ENCODE data around the gene SNX6.

Gene SNX6

GRCh38 chr14:34668111-34668510 is 38.2 kb upstream of the SNX6 start:
- Histone ChIP-seq H3F3A (ENCODE audit: low read depth) (no peaks in the 10 kb centered on the region), H4K20me1 (ENCODE audit: insufficient read depth, low read length, poor library complexity, severe bottlenecking) (no peaks in the 10 kb centered on the region), H3K9me3 (ENCODE audit: insufficient read depth, low read depth, low read length) (no peaks in the 10 kb centered on the region), H3K4me3 (ENCODE audit: low read length, poor library complexity, severe bottlenecking) (no peak overlapping the region), H3K36me3 (ENCODE audit: insufficient read depth, low read length) (no peaks in the 10 kb centered on the region), H3K79me2 (ENCODE audit: insufficient read depth, low read length) (no peaks in the 10 kb centered on the region), H3K4me2 (ENCODE audit: low read depth, low read length, poor library complexity, severe bottlenecking) (no peak overlapping the region), H3K9me2 (replicated peaks; ENCODE audit: low read depth, low read length) (no peaks in the 10 kb centered on the region), H3K9ac (ENCODE audit: low read depth, low read length, poor library complexity, severe bottlenecking) (no peak overlapping the region), H3K4me1 (ENCODE audit: insufficient read depth, low read length, poor library complexity, severe bottlenecking) (peaks cover 7% of the 10 kb centered on the region), H3K27me3 (ENCODE audit: insufficient read depth, low read length, poor library complexity, severe bottlenecking) (no peaks in the 10 kb centered on the region), H2AFZ (ENCODE audit: low read length) (no peak overlapping the region)
- TF ChIP-seq EZH2phosphoT487 (IDR thresholded peaks at IDR 0.05; ENCODE audit: borderline replicate concordance), result no peak
- no peak for TF ChIP-seq CTCF (conservative IDR thresholded peaks at IDR 0.05; ENCODE audit: low read length)

- Histone ChIP-seq H3K79me2 (ENCODE audit: insufficient read depth, low read length) (no peaks in the 10 kb centered on the region), H4K20me1 (ENCODE audit: insufficient read depth, low read length, poor library complexity, severe bottlenecking) (no peaks in the 10 kb centered on the region), H2AFZ (ENCODE audit: low read length) (no peak overlapping the region), H3K9me2 (replicated peaks; ENCODE audit: low read depth, low read length) (no peaks in the 10 kb centered on the region), H3K4me2 (ENCODE audit: low read depth, low read length, poor library complexity, severe bottlenecking) (no peak overlapping the region), H3F3A (ENCODE audit: low read depth) (no peaks in the 10 kb centered on the region), H3K9me3 (ENCODE audit: insufficient read depth, low read depth, low read length) (no peaks in the 10 kb centered on the region), H3K9ac (ENCODE audit: low read depth, low read length, poor library complexity, severe bottlenecking) (no peak overlapping the region), H3K4me1 (ENCODE audit: insufficient read depth, low read length, poor library complexity, severe bottlenecking) (peaks cover 7% of the 10 kb centered on the region), H3K36me3 (ENCODE audit: insufficient read depth, low read length) (no peaks in the 10 kb centered on the region), H3K4me3 (ENCODE audit: low read length, poor library complexity, severe bottlenecking) (no peak overlapping the region), H3K27me3 (ENCODE audit: insufficient read depth, low read length, poor library complexity, severe bottlenecking) (no peaks in the 10 kb centered on the region)
- TF ChIP-seq CTCF (conservative IDR thresholded peaks at IDR 0.05; ENCODE audit: low read length) (no peak), EZH2phosphoT487 (IDR thresholded peaks at IDR 0.05; ENCODE audit: borderline replicate concordance) (no peak)
These were observed 37.1 kb upstream of the SNX6 start for GRCh38 chr14:34667007-34667406.

- H2AFZ ChIP-seq (ENCODE audit: low read length), result peak overlapping the region; percentile 14
- H4K20me1 ChIP-seq (ENCODE audit: insufficient read depth, low read length, poor library complexity, severe bottlenecking), result no peaks in the 10 kb centered on the region
- H3K4me3 ChIP-seq (ENCODE audit: low read length, poor library complexity, severe bottlenecking), result no peak overlapping the region
- no peaks in the 10 kb centered on the region for H3K9me2 ChIP-seq (replicated peaks; ENCODE audit: low read depth, low read length)
- peak overlapping the region; percentile 22 for H3K4me2 ChIP-seq (ENCODE audit: low read depth, low read length, poor library complexity, severe bottlenecking)
- no peak overlapping the region for H3K9ac ChIP-seq (ENCODE audit: low read depth, low read length, poor library complexity, severe bottlenecking)
- H3K4me1 ChIP-seq (ENCODE audit: insufficient read depth, low read length, poor library complexity, severe bottlenecking), result peaks cover 7% of the 10 kb centered on the region
- H3K9me3 ChIP-seq (ENCODE audit: insufficient read depth, low read depth, low read length), result no peaks in the 10 kb centered on the region
- TF ChIP-seq EZH2phosphoT487 (IDR thresholded peaks at IDR 0.05; ENCODE audit: borderline replicate concordance), result no peak
- H3F3A ChIP-seq (ENCODE audit: low read depth), result no peaks in the 10 kb centered on the region
- no peaks in the 10 kb centered on the region for H3K27me3 ChIP-seq (ENCODE audit: insufficient read depth, low read length, poor library complexity, severe bottlenecking)
- H3K36me3 ChIP-seq (ENCODE audit: insufficient read depth, low read length), result no peaks in the 10 kb centered on the region
- no peaks in the 10 kb centered on the region for H3K79me2 ChIP-seq (ENCODE audit: insufficient read depth, low read length)
These were observed 36.0 kb upstream of the SNX6 start for GRCh38 chr14:34665785-34666435.

GRCh38 chr14:34662561-34663088 is 32.7 kb upstream of the SNX6 start:
- Histone ChIP-seq H3K9ac (ENCODE audit: low read depth, low read length, poor library complexity, severe bottlenecking) (no peak overlapping the region), H3K27me3 (ENCODE audit: insufficient read depth, low read length, poor library complexity, severe bottlenecking) (no peaks in the 10 kb centered on the region), H3F3A (ENCODE audit: low read depth) (no peaks in the 10 kb centered on the region), H3K9me3 (ENCODE audit: insufficient read depth, low read depth, low read length) (no peaks in the 10 kb centered on the region), H3K4me1 (ENCODE audit: insufficient read depth, low read length, poor library complexity, severe bottlenecking) (peaks cover 7% of the 10 kb centered on the region), H3K4me3 (ENCODE audit: low read length, poor library complexity, severe bottlenecking) (no peak overlapping the region), H4K20me1 (ENCODE audit: insufficient read depth, low read length, poor library complexity, severe bottlenecking) (no peaks in the 10 kb centered on the region), H3K36me3 (ENCODE audit: insufficient read depth, low read length) (no peaks in the 10 kb centered on the region), H3K79me2 (ENCODE audit: insufficient read depth, low read length) (no peaks in the 10 kb centered on the region), H2AFZ (ENCODE audit: low read length) (no peak overlapping the region), H3K9me2 (replicated peaks; ENCODE audit: low read depth, low read length) (no peaks in the 10 kb centered on the region), H3K4me2 (ENCODE audit: low read depth, low read length, poor library complexity, severe bottlenecking) (no peak overlapping the region)
- no peak for TF ChIP-seq CTCF (conservative IDR thresholded peaks at IDR 0.05; ENCODE audit: low read length)
- no peak for TF ChIP-seq EZH2phosphoT487 (IDR thresholded peaks at IDR 0.05; ENCODE audit: borderline replicate concordance)
